ENCODE results near the gene PMM2. TPM values are rescaled to one million over a fixed set of nuclear protein-coding genes. Genes with fewer than 3 reads are reported as not detected.
"Not testable (repeated sequence)": the region's sequence is repeated elsewhere in the genome, so short reads cannot be mapped to it uniquely, and the experiment has no call there.

The PMM2 gene
- total RNA-seq, 4 donors from 2014 or later = 26.2 to 114 (median 58.5) TPM

- 82% methylated on average over 18 of the region's 18 CpGs; no CpG with 5 or more reads in 1 of the 2 donors for WGBS, 2 donors (ENCODE audit: low coverage in 1 of 2)
Observed at GRCh38 chr16:8831871-8832716, 34.5 kb downstream of the PMM2 start.

GRCh38 chr16:8832717-8833105 is 35.1 kb downstream of the PMM2 start:
- no peak overlapping the region for H3K4me3 ChIP-seq
- H3K4me1 ChIP-seq = no peaks in the 10 kb centered on the region
- intact Hi-C loops (cut with DNase I; ENCODE audit: low total_unique reads) (no loop called here), in situ Hi-C loops (cut with MboI; ENCODE audit: low pct_ligation_motif_present in 1 of 4, low pct_unique_long_range_greater_than_20kb in 1 of 4, low sequenced_read_pairs in 3 of 4) (no loop called here)
- no peak for TF ChIP-seq POLR2AphosphoS5 (IDR thresholded peaks at IDR 0.05)
- TF ChIP-seq EP300 (IDR thresholded peaks at IDR 0.05; ENCODE audit: low read depth) = no peak
- no peak for TF ChIP-seq POLR2A (IDR thresholded peaks at IDR 0.05)
- no peak for TF ChIP-seq CTCF (IDR thresholded peaks at IDR 0.05)
- H3K36me3 ChIP-seq = peaks cover 0 to 20% (median 7%) of the 10 kb centered on the region in 4 donors
- DNase-seq = no peak
- H3K27ac ChIP-seq = no peak overlapping the region
- 60 to 88% methylated on average over 1 to 16 of the region's 16 CpGs for WGBS, 2 donors (ENCODE audit: low coverage in 1 of 2)
- no peaks in the 10 kb centered on the region for H3K27me3 ChIP-seq
- no peaks in the 10 kb centered on the region for H3K9me3 ChIP-seq

More at GRCh38 chr16:8831871-8832716, 34.5 kb downstream of the PMM2 start:
- in situ Hi-C loops (cut with MboI; ENCODE audit: low pct_ligation_motif_present in 1 of 4, low pct_unique_long_range_greater_than_20kb in 1 of 4, low sequenced_read_pairs in 3 of 4) (no loop called here), intact Hi-C loops (cut with DNase I; ENCODE audit: low total_unique reads) (no loop called here)
- DNase-seq = no peak
- Histone ChIP-seq H3K27ac (no peak overlapping the region), H3K4me1 (no peaks in the 10 kb centered on the region), H3K9me3 (no peaks in the 10 kb centered on the region), H3K27me3 (no peaks in the 10 kb centered on the region), H3K4me3 (no peak overlapping the region), H3K36me3 (peaks cover 0 to 20% (median 7%) of the 10 kb centered on the region in 4 donors)
- no peak for TF ChIP-seq CTCF (IDR thresholded peaks at IDR 0.05)
- TF ChIP-seq EP300 (IDR thresholded peaks at IDR 0.05; ENCODE audit: low read depth) = no peak
- no peak for TF ChIP-seq POLR2AphosphoS5 (IDR thresholded peaks at IDR 0.05)
- TF ChIP-seq POLR2A (IDR thresholded peaks at IDR 0.05) = no peak

- intact Hi-C loops (cut with DNase I; ENCODE audit: low total_unique reads); in situ Hi-C loops (cut with MboI; ENCODE audit: low pct_ligation_motif_present in 1 of 4, low pct_unique_long_range_greater_than_20kb in 1 of 4, low sequenced_read_pairs in 3 of 4); H3K4me3 ChIP-seq; H3K9me3 ChIP-seq; H3K27ac ChIP-seq; H3K36me3 ChIP-seq; H3K4me1 ChIP-seq; H3K27me3 ChIP-seq; DNase-seq: not testable (repeated sequence)
- WGBS, 2 donors (ENCODE audit: low coverage in 1 of 2) = 86 to 92% methylated on average over 1 to 7 of the region's 7 CpGs
Observed at GRCh38 chr16:8836797-8837196, 39.2 kb downstream of the PMM2 start.

- H3K4me3 ChIP-seq; H3K27me3 ChIP-seq; H3K27ac ChIP-seq; H3K36me3 ChIP-seq; in situ Hi-C loops (cut with MboI; ENCODE audit: low pct_ligation_motif_present in 1 of 4, low pct_unique_long_range_greater_than_20kb in 1 of 4, low sequenced_read_pairs in 3 of 4); H3K9me3 ChIP-seq; H3K4me1 ChIP-seq; DNase-seq; intact Hi-C loops (cut with DNase I; ENCODE audit: low total_unique reads): not testable (repeated sequence)
- 91 to 94% methylated on average over 13 to 15 of the region's 15 CpGs for WGBS, 2 donors (ENCODE audit: low coverage in 1 of 2)
Observed at GRCh38 chr16:8837594-8837993, 40.0 kb downstream of the PMM2 start.

- H3K27me3 ChIP-seq; H3K4me3 ChIP-seq; H3K9me3 ChIP-seq; H3K36me3 ChIP-seq; intact Hi-C loops (cut with DNase I; ENCODE audit: low total_unique reads); H3K4me1 ChIP-seq; in situ Hi-C loops (cut with MboI; ENCODE audit: low pct_ligation_motif_present in 1 of 4, low pct_unique_long_range_greater_than_20kb in 1 of 4, low sequenced_read_pairs in 3 of 4); DNase-seq: not testable (repeated sequence)
- 52 to 73% methylated on average over 3 to 4 of the region's 4 CpGs for WGBS, 2 donors (ENCODE audit: low coverage in 1 of 2)
- peak overlapping the region in 1 of 4 donors; percentile 34 for H3K27ac ChIP-seq
Observed at GRCh38 chr16:8842016-8842415, 44.4 kb downstream of the PMM2 start.

GRCh38 chr16:8843296-8843695 is 45.7 kb downstream of the PMM2 start:
- intact Hi-C loops (cut with DNase I; ENCODE audit: low total_unique reads); H3K36me3 ChIP-seq; in situ Hi-C loops (cut with MboI; ENCODE audit: low pct_ligation_motif_present in 1 of 4, low pct_unique_long_range_greater_than_20kb in 1 of 4, low sequenced_read_pairs in 3 of 4); DNase-seq; H3K27ac ChIP-seq; H3K9me3 ChIP-seq; H3K4me3 ChIP-seq; H3K27me3 ChIP-seq; H3K4me1 ChIP-seq: not testable (repeated sequence)
- WGBS, 2 donors (ENCODE audit: low coverage in 1 of 2) = 93% methylated on average over 10 of the region's 12 CpGs; no CpG with 5 or more reads in 1 of the 2 donors

All from transverse colon (tissue), 4 donors.